NCI-H2227 treated with DMSO at 0.1 percent for 48 hours (cell line): ENCODE results near the gene PIM1.

Experiments
- DNase-seq: peaks from one replicate; lab custom pipeline; 2025; lab: John Stamatoyannopoulos, UW

The PIM1 gene

DNA sequence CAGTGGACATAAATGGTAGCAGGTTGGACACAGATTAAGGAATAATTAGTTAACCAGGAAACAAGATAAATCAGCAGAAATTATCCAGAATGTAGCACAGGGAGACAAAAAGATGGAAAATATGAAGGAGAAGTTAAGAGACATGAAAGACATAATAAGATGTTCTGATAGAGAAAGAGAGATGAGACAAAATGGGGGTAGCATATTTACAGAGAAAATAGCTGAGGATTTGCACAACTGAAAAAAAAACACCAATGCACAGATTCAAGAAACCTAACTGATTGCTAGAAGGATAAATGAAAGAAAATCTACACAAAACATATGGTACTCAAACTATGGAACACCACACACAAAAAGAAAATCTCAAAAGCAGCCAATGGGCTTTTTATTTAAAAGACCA, 53.0 kb downstream of the PIM1 start:
- no peak for DNase-seq
